Left forelimb (tissue), 1 donor: Measurements from ENCODE around the gene ACTR1B.
"Not testable (repeated sequence)": the region's sequence is repeated elsewhere in the genome, so short reads cannot be mapped to it uniquely, and the experiment has no call there.

Source experiments
- DNase-seq: peaks from one replicate; pipeline ENCODE4 v3.0.0-alpha.2; 2018; ENCODE audit warnings: low spot score

ACTR1B gene

GRCh38 chr2:97615746-97616145 is 48.1 kb downstream of the ACTR1B start:
- not testable (repeated sequence) for DNase-seq

- DNase-seq: not testable (repeated sequence)
Observed at GRCh38 chr2:97611895-97612294, 51.9 kb downstream of the ACTR1B start.

GRCh38 chr2:97608745-97609144 is 55.1 kb downstream of the ACTR1B start:
- not testable (repeated sequence) for DNase-seq
